GM21619 (cell line): ENCODE results near the gene MEGF11.

Experiments
- ATAC-seq: cut with Tn5 transposase; IDR thresholded peaks from one replicate; pipeline ENCODE4 v1.9.1; 2021; ENCODE audit not compliant: unreplicated experiment

Gene MEGF11

GRCh38 chr15:66070220-66070934, 183.2 kb downstream of the MEGF11 start:
- no peak for ATAC-seq

GRCh38 chr15:66069751-66070150, 183.8 kb downstream of the MEGF11 start:
- ATAC-seq = no peak

- no peak for ATAC-seq
Observed at GRCh38 chr15:66068801-66069200, 184.7 kb downstream of the MEGF11 start.

- no peak for ATAC-seq
Observed at GRCh38 chr15:66067687-66068086, 185.9 kb downstream of the MEGF11 start.

- no peak for ATAC-seq
Observed at GRCh38 chr15:66066481-66066880, 187.1 kb downstream of the MEGF11 start.

GRCh38 chr15:66066005-66066404, 187.5 kb downstream of the MEGF11 start:
- no peak for ATAC-seq

GRCh38 chr15:66065325-66065724, 188.2 kb downstream of the MEGF11 start:
- ATAC-seq = no peak

GRCh38 chr15:66063147-66063546, 190.4 kb downstream of the MEGF11 start:
- ATAC-seq = no peak

GRCh38 chr15:66057089-66057488, 196.5 kb downstream of the MEGF11 start:
- no peak for ATAC-seq

- no peak for ATAC-seq
Observed at GRCh38 chr15:66053991-66054390, 199.6 kb downstream of the MEGF11 start.

- no peak for ATAC-seq
Observed at GRCh38 chr15:66051833-66052232, 201.7 kb downstream of the MEGF11 start.

- no peak for ATAC-seq
Observed at GRCh38 chr15:66050264-66050663, 203.3 kb downstream of the MEGF11 start.

GRCh38 chr15:66049353-66049752, 204.2 kb downstream of the MEGF11 start:
- ATAC-seq = no peak

GRCh38 chr15:66047321-66048024, 206.1 kb downstream of the MEGF11 start:
- no peak for ATAC-seq

- no peak for ATAC-seq
Observed at GRCh38 chr15:66046751-66047150, 206.8 kb downstream of the MEGF11 start.

- no peak for ATAC-seq
Observed at GRCh38 chr15:66046326-66046725, 207.2 kb downstream of the MEGF11 start.

GRCh38 chr15:66045542-66045941, 208.0 kb downstream of the MEGF11 start:
- ATAC-seq = no peak

GRCh38 chr15:66044837-66045236, 208.7 kb downstream of the MEGF11 start:
- no peak for ATAC-seq

GRCh38 chr15:66043264-66043663, 210.3 kb downstream of the MEGF11 start:
- no peak for ATAC-seq

- no peak for ATAC-seq
Observed at GRCh38 chr15:66042624-66043023, 210.9 kb downstream of the MEGF11 start.

- no peak for ATAC-seq
Observed at GRCh38 chr15:66041276-66041675, 212.3 kb downstream of the MEGF11 start.

GRCh38 chr15:66040211-66040892, 213.2 kb downstream of the MEGF11 start:
- ATAC-seq = no peak
